H1 (cell line): ENCODE results near the gene TP63. TPM values are rescaled to one million over a fixed set of nuclear protein-coding genes. Genes with fewer than 3 reads are reported as not detected.

Experiments used
- CHD7 ChIP-seq: fragments of 300-600 bp; sonication (generic); IDR thresholded peaks from 2 replicates; pipeline ENCODE4 v1.7.1; 2012; ENCODE audit warnings: low read length, moderate library complexity, mild to moderate bottlenecking, inconsistent platforms; ENCODE audit not compliant: insufficient replicate concordance
- CREB1 ChIP-seq: IDR thresholded peaks from 2 replicates; pipeline ENCODE4 v1.6.1; 2012; ENCODE audit warnings: inconsistent platforms
- GABPA ChIP-seq: IDR thresholded peaks from 2 replicates; pipeline ENCODE4 v1.6.1; 2011; ENCODE audit warnings: mild to moderate bottlenecking, low read length, moderate library complexity, borderline replicate concordance; ENCODE audit not compliant: insufficient read depth
- PHF8 ChIP-seq: fragments of 200-600 bp; sonication (generic); conservative IDR thresholded peaks from 2 replicates; pipeline ENCODE4 v1.7.1; 2012; ENCODE audit warnings: low read depth, mild to moderate bottlenecking, inconsistent platforms, low read length, moderate library complexity
- POLR2A ChIP-seq, 2 experiments: IDR thresholded peaks; 1 replicate in 1 of 2; 2 replicates in 1 of 2; pipeline ENCODE4 v1.6.1; 2011; ENCODE audit warnings: low read depth in 2 of 2, low read length in 2 of 2, mild to moderate bottlenecking in 2 of 2; ENCODE audit errors: control extremely low read depth in 1 of 2
- RXRA ChIP-seq: IDR thresholded peaks from 2 replicates; pipeline ENCODE4 v1.6.1; 2011; ENCODE audit warnings: low read depth, mild to moderate bottlenecking, low read length, moderate library complexity; ENCODE audit not compliant: insufficient read depth
- SAP30 ChIP-seq: fragments of 300-600 bp; sonication (generic); IDR thresholded peaks from 2 replicates; pipeline ENCODE4 v1.7.1; 2012; ENCODE audit warnings: low read length, moderate library complexity, mild to moderate bottlenecking, inconsistent platforms; ENCODE audit not compliant: insufficient read depth, insufficient replicate concordance
- TBP ChIP-seq: IDR thresholded peaks from 2 replicates; pipeline ENCODE4 v1.6.1; 2011; ENCODE audit warnings: low read depth, low read length, improper control_type of control experiment
- YY1 ChIP-seq: IDR thresholded peaks from 2 replicates; pipeline ENCODE4 v1.6.1; 2011; ENCODE audit warnings: low read depth, mild to moderate bottlenecking, low read length
- polyA plus RNA-seq, 7 experiments: library from polyadenylated mRNA; depleted of rRNA in 3 of 7; stranded (reverse) in 5 of 7; unstranded in 2 of 7; fragments of >200 nt in 5 of 7; fragments of 200-250 nt in 2 of 7; gene quantifications; 1 replicate in 5 of 7; 2 replicates in 1 of 7; 4 replicates in 1 of 7; pipeline versions ENCODE4 v1.2.1 to v1.2.3, GENCODE V29; 2011 to 2013; ENCODE audit warnings: missing spikeins in 2 of 7, mixed read lengths in 2 of 7
- total RNA-seq: library from RNA; stranded (reverse); fragmentation: NEBNext Ultra II Directional; extraction: Animal tissue kit (Norgen Biotek cat#: 25700); gene quantifications from 2 replicates; pipeline ENCODE4 v1.2.1, GENCODE V29; 2021

The TP63 gene
- total and polyA plus RNA-seq, 2 of the 8 experiments (the other 6 are each of a cell fraction or from before 2014, with no cell fraction given), result not detected

GRCh38 chr3:189901481-189901880 is 270.3 kb downstream of the TP63 start (continued):
- no peak for TF ChIP-seq CHD7
- no peak for TF ChIP-seq POLR2A (IDR thresholded peaks at IDR 0.05; ENCODE audit: control extremely low read depth in 1 of 2, low read depth in 2 of 2, low read length in 2 of 2)
- no peak for TF ChIP-seq GABPA
- no peak for TF ChIP-seq CREB1
- no peak for TF ChIP-seq YY1
- TF ChIP-seq RXRA, result no peak
- TF ChIP-seq PHF8, result no peak
- no peak for TF ChIP-seq TBP
- no peak for TF ChIP-seq SAP30
- TF ChIP-seq, all 59 proteins: peak for 0
